OCI-LY7 (cell line): ENCODE measurements around the gene CACNA2D1. TPM values are rescaled to one million over a fixed set of nuclear protein-coding genes. Genes with fewer than 3 reads are reported as not detected.

Experiments used
- BruUV-seq: library from RNA; stranded (reverse); fragments of 400-500 nt; replicated peaks from 2 replicates; lab custom pipeline; 2021; lab: Mats Ljungman, UMichigan
- CTCF ChIA-PET: fragments of 300-600 bp; sonication (Branson Sonifier 250); formaldehyde crosslinking; loops from one replicate; lab custom pipeline; 2022; ENCODE audit warnings: antibody characterized with exemption; ENCODE audit not compliant: unreplicated experiment; lab: Charles Lee
- POLR2A ChIA-PET: fragments of 300-600 bp; sonication (Branson Sonifier 250); formaldehyde crosslinking; loops from one replicate; lab custom pipeline; 2022; ENCODE audit warnings: antibody characterized with exemption; lab: Charles Lee
- DNase-seq: peaks from one replicate; pipeline ENCODE4 v3.0.0-alpha.2; 2015; ENCODE audit warnings: low spot score
- H2AFZ ChIP-seq: fragments of 200-600 bp; sonication (generic), shearing (Covaris generic); 2 replicates; pipeline ENCODE4 v1.6.1; 2014; ENCODE audit warnings: mild to moderate bottlenecking, antibody characterized with exemption, low read length, moderate library complexity
- H3K27ac ChIP-seq: fragments of 200-600 bp; sonication (generic); 2 replicates; pipeline ENCODE4 v1.5.1; 2014; ENCODE audit warnings: mixed run types, low read depth, mild to moderate bottlenecking, moderate library complexity, low read length, inconsistent platforms; ENCODE audit not compliant: poor library complexity, severe bottlenecking
- H3K36me3 ChIP-seq: fragments of 200-600 bp; sonication (generic); 2 replicates; pipeline ENCODE4 v1.6.1; 2014; ENCODE audit warnings: mild to moderate bottlenecking, antibody characterized with exemption, low read length, moderate library complexity, mixed read lengths; ENCODE audit not compliant: insufficient read depth
- H3K4me1 ChIP-seq: fragments of 200-600 bp; sonication (generic); 2 replicates; pipeline ENCODE4 v1.5.1; 2014; ENCODE audit warnings: mild to moderate bottlenecking, low read length; ENCODE audit not compliant: insufficient read depth, poor library complexity, severe bottlenecking
- H3K4me2 ChIP-seq: fragments of 200-600 bp; sonication (generic); 2 replicates; pipeline ENCODE4 v1.6.1; 2014; ENCODE audit warnings: mild to moderate bottlenecking, low read length
- H3K4me3 ChIP-seq: fragments of 200-600 bp; sonication (generic); 2 replicates; pipeline ENCODE4 v1.5.1; 2014; ENCODE audit warnings: mild to moderate bottlenecking, low read depth, low read length; ENCODE audit not compliant: poor library complexity, severe bottlenecking
- H3K79me2 ChIP-seq: fragments of 200-600 bp; sonication (generic); 2 replicates; pipeline ENCODE4 v1.6.1; 2016; ENCODE audit warnings: low read depth, mild to moderate bottlenecking, low read length, moderate library complexity, mixed read lengths; ENCODE audit not compliant: insufficient read depth
- H3K9me2 ChIP-seq: fragments of 200-600 bp; sonication (generic); 2 replicates; pipeline ENCODE4 v1.6.1; 2016; ENCODE audit warnings: mild to moderate bottlenecking, low read length, mixed read lengths; ENCODE audit not compliant: insufficient read depth
- H3K9me3 ChIP-seq: fragments of 200-600 bp; sonication (generic); 2 replicates; pipeline ENCODE4 v1.6.1; 2014; ENCODE audit warnings: mild to moderate bottlenecking, mixed run types, low read length, mixed read lengths
- H4K20me1 ChIP-seq: fragments of 200-600 bp; sonication (generic); 2 replicates; pipeline ENCODE4 v1.6.1; 2014; ENCODE audit warnings: mild to moderate bottlenecking, antibody characterized with exemption, low read length, moderate library complexity, mixed read lengths; ENCODE audit not compliant: insufficient read depth
- CTCF ChIP-seq: fragments of 200-600 bp; sonication (generic); conservative IDR thresholded peaks from 2 replicates; pipeline ENCODE4 v1.5.1; 2014; ENCODE audit warnings: mild to moderate bottlenecking, antibody characterized with exemption, low read length, moderate library complexity, mixed read lengths
- EZH2phosphoT487 ChIP-seq: fragments of 200-600 bp; sonication (generic); IDR thresholded peaks from 2 replicates; pipeline ENCODE4 v1.6.1; 2018; ENCODE audit warnings: low read depth, borderline replicate concordance, mild to moderate bottlenecking, mixed run types, antibody characterized with exemption, low read length, moderate library complexity, mixed read lengths
- intact Hi-C: fragments of 100-400 bp; cut with micrococcal nuclease; formaldehyde crosslinking; loops from one replicate; pipeline ENCODE4 v1.10.0; 2022; ENCODE audit not compliant: unreplicated experiment
- total RNA-seq, 2 experiments: library from RNA; depleted of rRNA in 1 of 2; stranded (reverse); fragments of >200 nt in 1 of 2; shearing (Covaris generic) in 1 of 2; gene quantifications; 2 replicates each; pipeline ENCODE4 v1.2.3, GENCODE V29; 2014 to 2022

CACNA2D1 gene
- total RNA-seq, 2 experiments from 2014 or later: not detected

GRCh38 chr7:82450759-82451158, 7.2 kb upstream of the CACNA2D1 start:
- CTCF ChIA-PET: no interaction called here

GRCh38 chr7:82449910-82450309, 6.3 kb upstream of the CACNA2D1 start:
- DNase-seq: no peak
- Histone ChIP-seq H3K27ac (no peak overlapping the region), H3K79me2 (no peaks in the 10 kb centered on the region), H3K36me3 (no peaks in the 10 kb centered on the region), H3K4me2 (no peak overlapping the region), H3K9me3 (no peaks in the 10 kb centered on the region), H4K20me1 (no peaks in the 10 kb centered on the region), H3K4me3 (no peak overlapping the region), H2AFZ (no peak overlapping the region), H3K4me1 (no peaks in the 10 kb centered on the region), H3K9me2 (no peaks in the 10 kb centered on the region)
- intact Hi-C loops: no loop called here
- no peak for TF ChIP-seq CTCF
- TF ChIP-seq EZH2phosphoT487: no peak
- ChIA-PET CTCF (no interaction called here), POLR2A (interaction anchor here (0.7 kb wide), 1 partner anchor 264 kb away, joined by 3 read pairs; no protein-coding TSS in a partner anchor)
- BruUV-seq: no TSS peak

More at GRCh38 chr7:82450759-82451158, 7.2 kb upstream of the CACNA2D1 start:
- no TSS peak for BruUV-seq
- Histone ChIP-seq H3K9me2 (no peaks in the 10 kb centered on the region), H3K36me3 (no peaks in the 10 kb centered on the region), H4K20me1 (no peaks in the 10 kb centered on the region), H3K4me1 (no peaks in the 10 kb centered on the region), H3K4me3 (no peak overlapping the region), H3K79me2 (no peaks in the 10 kb centered on the region), H3K9me3 (no peaks in the 10 kb centered on the region), H3K27ac (no peak overlapping the region), H2AFZ (no peak overlapping the region), H3K4me2 (no peak overlapping the region)
- TF ChIP-seq EZH2phosphoT487: no peak
- TF ChIP-seq CTCF: no peak
- no peak for DNase-seq
- POLR2A ChIA-PET: no interaction called here
- intact Hi-C loops: no loop called here

- Histone ChIP-seq H3K27ac (no peak overlapping the region), H2AFZ (no peak overlapping the region), H4K20me1 (no peaks in the 10 kb centered on the region), H3K36me3 (no peaks in the 10 kb centered on the region), H3K9me2 (no peaks in the 10 kb centered on the region), H3K4me1 (no peaks in the 10 kb centered on the region), H3K79me2 (no peaks in the 10 kb centered on the region), H3K9me3 (no peaks in the 10 kb centered on the region), H3K4me2 (no peak overlapping the region), H3K4me3 (no peak overlapping the region)
- no TSS peak for BruUV-seq
- TF ChIP-seq EZH2phosphoT487: no peak
- no peak for TF ChIP-seq CTCF
- ChIA-PET CTCF (no interaction called here), POLR2A (interaction anchor here (0.6 kb wide), 1 partner anchor 1021 kb away, joined by 3 read pairs; no protein-coding TSS in a partner anchor)
- DNase-seq: no peak
- intact Hi-C loops: no loop called here
Measured at GRCh38 chr7:82446897-82447296, 3.3 kb upstream of the CACNA2D1 start.
